IMR-90 (cell line): Measurements from ENCODE around the gene RBM42. TPM values are rescaled to one million over a fixed set of nuclear protein-coding genes. Genes with fewer than 3 reads are reported as not detected.

Experiments used
- ATAC-seq: fragments of 200-7000 bp; cut with Tn5 transposase; 2 replicates; pipeline ENCODE4 v1.9.1; 2020; ENCODE audit warnings: low read depth, mild to moderate bottlenecking, moderate library complexity
- BruUV-seq: library from RNA; stranded (reverse); fragments of 400-500 nt; replicated peaks from 2 replicates; lab custom pipeline; 2021; lab: Mats Ljungman, UMichigan
- CTCF ChIA-PET: fragments of 300-600 bp; formaldehyde crosslinking; extraction: SDS; loops from one replicate; lab custom pipeline; 2021; ENCODE audit warnings: antibody characterized with exemption; lab: Yijun Ruan, JAX
- POLR2A ChIA-PET: fragments of 300-600 bp; sonication (Branson Sonifier 250); formaldehyde crosslinking; loops from one replicate; lab custom pipeline; 2022; ENCODE audit warnings: antibody characterized with exemption; ENCODE audit not compliant: unreplicated experiment; lab: Charles Lee
- DNase-seq: peaks from one replicate; pipeline ENCODE4 v3.0.0; 2013
- H2AFZ ChIP-seq: replicated peaks from 2 replicates; pipeline ENCODE3; 2013; ENCODE audit warnings: low read length, mild to moderate bottlenecking; ENCODE audit not compliant: poor library complexity
- H2AK5ac ChIP-seq: 2 replicates; pipeline ENCODE4 v1.6.1; 2013; ENCODE audit warnings: low read depth, low read length, inconsistent platforms
- H2AK9ac ChIP-seq: replicated peaks from 2 replicates; pipeline ENCODE3; 2013; ENCODE audit warnings: mild to moderate bottlenecking, low read depth, low read length, moderate library complexity; ENCODE audit not compliant: poor library complexity
- H2BK120ac ChIP-seq: 2 replicates; pipeline ENCODE4 v1.6.1; 2013; ENCODE audit warnings: low read depth, low read length, inconsistent platforms
- H2BK15ac ChIP-seq: 3 replicates; pipeline ENCODE4 v1.6.1; 2013; ENCODE audit warnings: low read depth, low read length, inconsistent platforms
- H2BK20ac ChIP-seq: 2 replicates; pipeline ENCODE4 v1.6.1; 2013; ENCODE audit warnings: low read depth, mild to moderate bottlenecking, inconsistent platforms, low read length, moderate library complexity
- H2BK5ac ChIP-seq: 2 replicates; pipeline ENCODE4 v1.6.1; 2013; ENCODE audit warnings: mild to moderate bottlenecking, low read depth, low read length, inconsistent platforms; ENCODE audit not compliant: poor library complexity, severe bottlenecking
- H3K14ac ChIP-seq: replicated peaks from 2 replicates; pipeline ENCODE4 v1.6.1; 2013; ENCODE audit warnings: low read depth, low read length, inconsistent platforms
- H3K18ac ChIP-seq: 2 replicates; pipeline ENCODE4 v1.6.1; 2013; ENCODE audit warnings: low read depth, low read length, control low read depth
- H3K23ac ChIP-seq: 2 replicates; pipeline ENCODE4 v1.6.1; 2013; ENCODE audit warnings: low read depth, low read length, inconsistent platforms
- H3K27ac ChIP-seq: 2 replicates; pipeline ENCODE4 v1.5.1; 2013; ENCODE audit warnings: mild to moderate bottlenecking, control low read depth, low read length; ENCODE audit not compliant: insufficient read depth
- H3K27me3 ChIP-seq: 2 replicates; pipeline ENCODE4 v1.6.1; 2013; ENCODE audit warnings: low read length; ENCODE audit not compliant: control insufficient read depth, insufficient read depth
- H3K36me3 ChIP-seq: 2 replicates; pipeline ENCODE4 v1.6.1; 2013; ENCODE audit warnings: low read length, mixed read lengths; ENCODE audit not compliant: control insufficient read depth, insufficient read depth
- H3K4ac ChIP-seq: 2 replicates; pipeline ENCODE4 v1.6.1; 2013; ENCODE audit warnings: low read depth, low read length, inconsistent platforms
- H3K4me1 ChIP-seq: 2 replicates; pipeline ENCODE4 v1.6.1; 2013; ENCODE audit warnings: low read length, mixed read lengths; ENCODE audit not compliant: control insufficient read depth, insufficient read depth
- H3K4me2 ChIP-seq: 2 replicates; pipeline ENCODE4 v1.6.1; 2013; ENCODE audit warnings: low read depth, mild to moderate bottlenecking, control low read depth, low read length, moderate library complexity
- H3K4me3 ChIP-seq: 2 replicates; pipeline ENCODE4 v1.5.1; 2013; ENCODE audit warnings: low read depth, mild to moderate bottlenecking, control low read depth, low read length, moderate library complexity; ENCODE audit not compliant: insufficient read depth
- H3K56ac ChIP-seq: 2 replicates; pipeline ENCODE4 v1.6.1; 2013; ENCODE audit warnings: low read length, inconsistent platforms; ENCODE audit not compliant: insufficient read depth; ENCODE audit errors: extremely low read depth
- H3K79me1 ChIP-seq, 2 experiments: 2 replicates each; pipeline ENCODE4 v1.6.1; 2013; ENCODE audit warnings: low read length in 2 of 2, inconsistent platforms in 1 of 2, low read depth in 1 of 2
- H3K9ac ChIP-seq: 2 replicates; pipeline ENCODE4 v1.6.1; 2013; ENCODE audit warnings: low read depth, low read length, control low read depth
- H3K9me1 ChIP-seq: 2 replicates; pipeline ENCODE4 v1.6.1; 2013; ENCODE audit warnings: low read length, inconsistent platforms; ENCODE audit not compliant: insufficient read depth
- H3K9me3 ChIP-seq: 2 replicates; pipeline ENCODE4 v1.6.1; 2013; ENCODE audit warnings: low read length; ENCODE audit not compliant: control insufficient read depth, insufficient read depth
- H4K20me1 ChIP-seq: 2 replicates; pipeline ENCODE4 v1.6.1; 2013; ENCODE audit warnings: low read length, inconsistent platforms; ENCODE audit not compliant: insufficient read depth
- H4K5ac ChIP-seq: 2 replicates; pipeline ENCODE4 v1.6.1; 2013; ENCODE audit warnings: mild to moderate bottlenecking, low read depth, low read length, control low read depth
- H4K8ac ChIP-seq, 2 experiments: 2 replicates each; pipeline ENCODE4 v1.6.1; 2013; ENCODE audit warnings: low read depth in 2 of 2, low read length in 2 of 2, control low read depth in 1 of 2, inconsistent platforms in 1 of 2
- H4K91ac ChIP-seq: 2 replicates; pipeline ENCODE4 v1.6.1; 2013; ENCODE audit warnings: low read depth, low read length, inconsistent platforms; ENCODE audit not compliant: insufficient read depth
- CEBPB ChIP-seq: IDR thresholded peaks from 2 replicates; pipeline ENCODE4 v1.6.1; 2012; ENCODE audit warnings: low read depth, low read length, improper control_type of control experiment
- FOS ChIP-seq: fragments of 150-350 bp; IDR thresholded peaks from 2 replicates; pipeline ENCODE4 v1.6.1; 2016; ENCODE audit warnings: low read depth, low read length
- MAZ ChIP-seq: IDR thresholded peaks from 2 replicates; pipeline ENCODE4 v1.6.1; 2012; ENCODE audit warnings: low read depth, mild to moderate bottlenecking, low read length, improper control_type of control experiment, moderate library complexity, borderline replicate concordance
- MXI1 ChIP-seq: IDR thresholded peaks from 2 replicates; pipeline ENCODE4 v1.6.1; 2012; ENCODE audit warnings: low read depth, mild to moderate bottlenecking, low read length, moderate library complexity, borderline replicate concordance
- SMC3 ChIP-seq: fragments of 150-350 bp; IDR thresholded peaks from 2 replicates; pipeline ENCODE4 v1.6.1; 2016; ENCODE audit warnings: low read depth, mild to moderate bottlenecking, antibody characterized with exemption, low read length, moderate library complexity
- WGBS, 2 experiments: methylation state at CpG; one replicate each; pipeline versions ENCODE4 v1.1.5 to v1.1.7; 2013; ENCODE audit warnings: missing lambda C conversion rate in 2 of 2; ENCODE audit not compliant: insufficient read length in 1 of 2; ENCODE audit errors: extremely low coverage in 2 of 2; 5-methylcytosine and 5-hydroxymethylcytosine counted together
- dilution Hi-C: fragments of 300-500 bp; cut with HindIII; formaldehyde crosslinking; loops from one replicate; pipeline ENCODE4 v1.14.3; 2018; ENCODE audit warnings: low sequenced_read_pairs; ENCODE audit not compliant: unreplicated experiment
- in situ Hi-C: fragments of 300-500 bp; cut with MboI; formaldehyde crosslinking; loops from 3 replicates; pipeline ENCODE4 v1.14.3; 2019; ENCODE audit warnings: low sequenced_read_pairs, inconsistent platforms, mixed read lengths
- intact Hi-C: fragments of 100-400 bp; cut with micrococcal nuclease; formaldehyde crosslinking; loops from 2 replicates; pipeline ENCODE4 v1.10.0; 2022
- polyA plus RNA-seq, 3 experiments: library from polyadenylated mRNA; depleted of rRNA; stranded (reverse); fragments of >200 nt; gene quantifications; 2 replicates each; pipeline ENCODE4 v1.2.3, GENCODE V29; 2012; ENCODE audit warnings: low replicate concordance in 1 of 3
- total RNA-seq: library from RNA; depleted of rRNA; stranded (reverse); fragments of >200 nt; gene quantifications from 2 replicates; pipeline ENCODE4 v1.2.3, GENCODE V29; 2012

The RBM42 gene
- total and polyA plus RNA-seq, 2 of the 4 experiments (the other 2 are of a cell fraction): 19.0 to 41.5 TPM

GRCh38 chr19:35642312-35642711 is 13.5 kb downstream of the RBM42 start:
- no peak overlapping the region for H4K91ac ChIP-seq
- no peak overlapping the region for H2BK5ac ChIP-seq
- peaks cover 5% of the 10 kb centered on the region for H4K20me1 ChIP-seq
- dilution Hi-C loops (no loop called here), in situ Hi-C loops (no loop called here), intact Hi-C loops (no loop called here)
- H3K9me3 ChIP-seq: no peaks in the 10 kb centered on the region
- ATAC-seq: no peak
- no peak overlapping the region for H3K18ac ChIP-seq
- no peak overlapping the region for H3K56ac ChIP-seq
- H3K9me1 ChIP-seq: peaks cover 23% of the 10 kb centered on the region
- H3K4ac ChIP-seq: peak overlapping the region; percentile 16; the same call in 1 of the 2 replicates
- no peak overlapping the region for H2BK15ac ChIP-seq
- no peak overlapping the region for H3K4me3 ChIP-seq
- no peak overlapping the region for H3K27ac ChIP-seq
- no TSS peak for BruUV-seq
- H4K5ac ChIP-seq: peak overlapping the region; percentile 1; the same call in 1 of the 2 replicates
- H3K27me3 ChIP-seq: no peaks in the 10 kb centered on the region
- WGBS, 2 experiments: 100% methylated on average over 4 of the region's 10 CpGs; no CpG with 5 or more reads in 1 of the 2 experiments
- H3K4me1 ChIP-seq: peaks cover 9% of the 10 kb centered on the region
- peak overlapping the region; percentile 90 for H2AK9ac ChIP-seq
- no peak overlapping the region for H3K14ac ChIP-seq
- no peak overlapping the region; the same call in 1 of the 2 replicates for H2BK120ac ChIP-seq
- peak overlapping the region; percentile 23 to 47; a peak in 2 of 4 replicates for H4K8ac ChIP-seq
- H2AK5ac ChIP-seq: peak overlapping the region; percentile 69
- H2BK20ac ChIP-seq: peak overlapping the region; percentile 25; the same call in 1 of the 2 replicates
- H3K36me3 ChIP-seq: peaks cover 8% of the 10 kb centered on the region
- H3K4me2 ChIP-seq: no peak overlapping the region
- ChIA-PET CTCF (no interaction called here), POLR2A (no interaction called here)
- peak overlapping the region; percentile 16 for H2AFZ ChIP-seq
- TF ChIP-seq CEBPB (no peak), MAZ (no peak), FOS (no peak), MXI1 (no peak), SMC3 (no peak)
- H3K79me1 ChIP-seq: peaks cover 0 to 5% of the 10 kb centered on the region in 2 experiments; a peak in 1 of 4 replicates
- DNase-seq: no peak
- H3K9ac ChIP-seq: no peak overlapping the region
- H3K23ac ChIP-seq: no peak overlapping the region
